ENCODE measurements around the gene RREB1. TPM values are rescaled to one million over a fixed set of nuclear protein-coding genes. Genes with fewer than 3 reads are reported as not detected.
"Not testable (repeated sequence)": the region's sequence is repeated elsewhere in the genome, so short reads cannot be mapped to it uniquely, and the experiment has no call there.

RREB1 gene
- total RNA-seq, 1 experiment from 2014 or later, result 16.5 TPM

DNA sequence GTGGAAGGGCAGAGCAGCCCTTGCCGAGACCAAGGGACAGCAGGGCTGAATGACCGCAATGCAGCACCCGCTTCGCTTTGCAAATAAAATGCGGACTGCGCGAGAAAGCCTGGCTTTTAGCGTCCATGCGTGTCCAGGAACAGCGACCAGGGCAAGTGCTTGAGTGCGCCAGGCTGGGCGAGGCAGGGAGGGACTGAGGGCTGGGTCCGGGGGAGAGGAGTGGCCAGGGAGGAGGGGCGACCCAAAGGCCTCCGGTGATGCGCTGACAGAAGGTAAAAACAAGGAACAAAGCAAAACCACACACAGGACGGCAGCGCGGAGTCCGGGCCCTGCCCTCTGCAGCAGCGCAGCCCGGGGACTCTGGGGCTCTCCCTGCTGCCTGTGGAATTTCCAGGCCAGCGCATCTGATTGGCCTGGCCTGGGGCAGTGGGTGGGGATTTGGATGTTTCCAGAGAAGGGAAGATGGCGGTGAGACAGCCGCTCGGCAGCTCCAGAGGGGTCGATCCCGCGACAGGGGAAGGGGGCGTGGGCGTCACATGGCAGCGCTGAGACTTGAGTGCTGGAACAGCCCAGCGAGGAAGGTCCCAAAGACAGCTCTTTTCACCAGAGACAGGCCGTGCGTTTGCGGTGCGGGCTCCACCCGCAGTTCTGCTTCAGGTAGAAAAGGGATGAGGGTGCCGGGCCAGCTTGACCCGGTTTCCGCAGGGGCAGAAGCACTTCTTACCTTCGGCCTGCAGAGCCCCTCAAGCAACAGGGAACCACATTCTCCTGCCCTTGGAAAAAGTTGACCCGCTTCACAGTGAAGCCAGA, 153.5 kb downstream of the RREB1 start:
- Histone ChIP-seq H3K4me3 (peak overlapping the region; percentile 50), H3K27me3 (no peaks in the 10 kb centered on the region), H3K36me3 (no peaks in the 10 kb centered on the region), H3K9me3 (no peaks in the 10 kb centered on the region)
- DNase-seq, result peak; percentile 86

DNA sequence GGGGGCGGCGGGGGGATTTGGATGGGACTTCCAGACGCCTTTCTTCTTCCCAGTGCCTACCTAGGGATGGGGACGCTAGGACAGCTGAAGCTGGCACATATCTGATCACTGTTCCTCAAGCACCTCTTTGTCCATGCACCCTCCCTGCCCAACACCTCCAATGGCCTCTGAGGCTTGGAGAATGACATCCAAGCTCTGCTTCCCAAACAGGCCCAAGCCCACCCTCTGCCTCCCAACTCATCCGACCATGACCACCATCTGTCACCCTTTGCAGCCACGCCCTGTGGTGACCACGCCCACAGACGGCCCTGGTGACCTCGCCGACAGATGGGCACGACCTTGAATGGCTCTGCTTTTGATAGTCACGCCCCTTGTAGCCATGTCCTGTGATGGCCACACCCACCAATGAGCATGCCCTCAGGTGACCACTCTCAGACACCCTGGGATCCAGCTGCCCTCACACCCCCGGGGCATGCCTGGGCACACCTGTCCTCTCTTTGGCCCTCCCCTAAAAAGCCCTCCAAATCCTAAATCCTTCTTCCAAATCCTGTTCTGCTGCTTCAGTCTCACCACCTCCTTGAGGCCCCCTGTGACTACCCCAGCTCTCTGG, 154.2 kb downstream of the RREB1 start:
- DNase-seq, result no peak
- H3K36me3 ChIP-seq, result no peaks in the 10 kb centered on the region
- H3K4me3 ChIP-seq, result peak overlapping the region; percentile 50
- no peaks in the 10 kb centered on the region for H3K27me3 ChIP-seq
- H3K9me3 ChIP-seq, result no peaks in the 10 kb centered on the region

GRCh38 chr6:7262746-7263518, 155.2 kb downstream of the RREB1 start:
- no peak overlapping the region for H3K4me3 ChIP-seq
- H3K9me3 ChIP-seq, result no peaks in the 10 kb centered on the region
- H3K36me3 ChIP-seq, result no peaks in the 10 kb centered on the region
- no peaks in the 10 kb centered on the region for H3K27me3 ChIP-seq
- no peak for DNase-seq

DNA sequence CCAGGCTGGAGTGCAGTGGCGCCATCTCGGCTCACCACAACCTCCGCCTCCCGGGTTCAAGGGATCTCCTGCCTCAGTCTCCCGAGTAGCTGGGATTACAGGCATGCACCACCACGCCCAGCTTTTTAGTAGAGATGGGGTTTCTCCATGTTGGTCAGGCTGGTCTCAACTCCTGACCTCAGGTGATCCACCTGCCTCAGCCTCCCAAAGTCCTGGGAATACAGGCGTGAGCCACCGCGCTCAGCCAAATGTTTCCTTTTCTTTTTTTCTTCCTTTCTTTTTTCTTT, 155.7 kb downstream of the RREB1 start:
- not testable (repeated sequence) for DNase-seq, H3K9me3 ChIP-seq, H3K4me3 ChIP-seq

DNA sequence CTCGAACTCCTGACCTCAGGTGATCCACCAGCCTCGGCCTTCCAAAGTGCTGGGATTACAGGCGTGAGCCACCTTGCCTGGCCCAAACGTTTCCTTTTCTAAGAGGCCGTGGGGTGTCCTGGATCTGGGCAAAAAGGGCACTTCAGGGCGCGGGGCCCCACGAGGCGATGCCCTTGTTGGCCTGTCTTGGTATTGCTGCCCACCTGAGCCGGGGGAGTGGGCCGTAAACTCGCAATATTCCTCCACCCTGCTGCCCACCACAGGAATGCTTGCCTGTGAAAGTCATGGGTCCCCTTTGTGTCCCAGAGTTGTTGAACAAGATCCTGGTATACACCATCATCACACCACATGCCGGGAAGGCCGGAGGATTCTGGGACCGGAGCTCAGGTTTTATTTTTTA, 156.3 kb downstream of the RREB1 start:
- H3K36me3 ChIP-seq, result no peaks in the 10 kb centered on the region
- H3K4me3 ChIP-seq, result no peak overlapping the region
- DNase-seq, result no peak
- H3K27me3 ChIP-seq, result no peaks in the 10 kb centered on the region
- H3K9me3 ChIP-seq, result no peaks in the 10 kb centered on the region

More for the DNA sequence above, 155.7 kb downstream of the RREB1 start:
- H3K27me3 ChIP-seq, H3K36me3 ChIP-seq: not testable (repeated sequence)

DNA sequence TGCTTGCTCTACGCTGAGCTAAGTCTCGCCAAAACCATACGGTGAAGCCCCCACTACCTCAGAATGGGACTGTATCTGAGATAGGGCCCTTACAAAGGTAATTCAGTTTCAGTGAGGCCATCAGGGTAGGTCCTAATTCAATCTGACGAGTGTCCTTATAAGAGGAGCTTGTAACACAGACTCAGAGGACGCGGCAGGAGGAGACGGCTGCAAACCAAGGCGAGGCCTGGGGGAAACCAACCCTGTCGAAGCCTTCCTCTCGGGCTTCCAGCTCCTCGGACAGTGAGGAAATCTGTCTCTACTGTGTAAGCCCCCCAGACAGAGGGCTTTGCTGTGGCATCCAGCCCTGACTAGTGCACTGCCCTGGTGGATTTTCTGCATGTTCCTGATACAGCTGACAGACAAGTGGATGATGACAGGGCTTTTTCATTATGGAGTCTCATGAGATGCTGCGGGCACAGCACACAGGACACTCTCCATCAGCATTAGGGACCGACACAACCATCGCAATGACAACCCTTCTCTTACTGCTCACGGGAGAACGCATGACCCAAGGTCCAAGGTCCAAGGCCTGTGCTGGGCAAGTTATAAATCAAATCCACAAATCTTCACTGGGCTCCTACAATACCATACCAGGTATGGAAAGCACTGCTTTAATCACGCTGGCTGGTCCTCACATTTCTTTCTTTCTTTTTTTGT, 157.1 kb downstream of the RREB1 start:
- H3K36me3 ChIP-seq, result no peaks in the 10 kb centered on the region
- H3K9me3 ChIP-seq, result no peaks in the 10 kb centered on the region
- no peak overlapping the region for H3K4me3 ChIP-seq
- no peak for DNase-seq
- H3K27me3 ChIP-seq, result no peaks in the 10 kb centered on the region

GRCh38 chr6:7265385-7265726, 157.6 kb downstream of the RREB1 start:
- not testable (repeated sequence) for DNase-seq

GRCh38 chr6:7267071-7267465, 159.3 kb downstream of the RREB1 start:
- Histone ChIP-seq H3K36me3 (no peaks in the 10 kb centered on the region), H3K4me3 (no peak overlapping the region), H3K27me3 (no peaks in the 10 kb centered on the region), H3K9me3 (no peaks in the 10 kb centered on the region)
- no peak for DNase-seq

More at GRCh38 chr6:7265385-7265726, 157.6 kb downstream of the RREB1 start:
- not testable (repeated sequence) for H3K4me3 ChIP-seq, H3K9me3 ChIP-seq, H3K27me3 ChIP-seq, H3K36me3 ChIP-seq

DNA sequence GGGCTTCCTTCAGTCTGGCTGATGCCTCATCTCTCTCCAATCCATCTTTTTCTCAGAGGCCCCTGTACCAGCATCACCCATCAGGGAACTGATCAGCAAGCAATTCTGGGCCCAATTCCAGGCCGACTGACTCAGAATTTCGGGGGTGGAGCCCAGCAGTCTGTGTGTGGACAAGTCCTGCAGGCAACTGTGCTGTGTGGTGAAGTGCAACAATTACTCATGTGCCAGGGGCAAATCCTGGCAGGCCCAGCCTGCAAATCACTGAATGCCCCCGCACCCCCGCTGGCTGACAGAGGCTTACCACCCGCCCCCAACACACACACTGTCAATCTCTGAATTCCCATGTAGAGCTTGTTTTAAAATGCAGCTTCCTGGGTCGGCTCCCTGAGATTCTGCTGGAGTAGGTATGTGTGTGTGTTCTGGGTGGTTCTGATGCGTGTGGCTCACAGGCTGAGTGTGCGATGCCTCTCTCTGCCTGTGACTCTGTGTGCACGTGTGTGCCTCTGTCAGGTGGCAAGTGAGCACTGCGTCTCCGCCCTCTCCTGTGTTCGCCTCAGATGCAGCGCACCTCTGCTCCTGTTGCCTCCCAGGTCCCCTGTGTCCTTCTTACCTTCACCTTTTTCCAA, 159.8 kb downstream of the RREB1 start:
- no peaks in the 10 kb centered on the region for H3K36me3 ChIP-seq
- no peaks in the 10 kb centered on the region for H3K9me3 ChIP-seq
- no peaks in the 10 kb centered on the region for H3K27me3 ChIP-seq
- peak; percentile 98 for DNase-seq
- H3K4me3 ChIP-seq, result no peak overlapping the region

- H3K27me3 ChIP-seq, result no peaks in the 10 kb centered on the region
- H3K4me3 ChIP-seq, result no peak overlapping the region
- H3K36me3 ChIP-seq, result no peaks in the 10 kb centered on the region
- no peaks in the 10 kb centered on the region for H3K9me3 ChIP-seq
- DNase-seq, result no peak
These were observed 160.6 kb downstream of the RREB1 start for GRCh38 chr6:7268362-7268761.

- H3K9me3 ChIP-seq, result no peaks in the 10 kb centered on the region
- no peaks in the 10 kb centered on the region for H3K27me3 ChIP-seq
- no peak for DNase-seq
- H3K4me3 ChIP-seq, result no peak overlapping the region
- H3K36me3 ChIP-seq, result no peaks in the 10 kb centered on the region
These were observed 161.2 kb downstream of the RREB1 start for GRCh38 chr6:7268816-7269555.

GRCh38 chr6:7269816-7270215, 162.1 kb downstream of the RREB1 start:
- Histone ChIP-seq H3K36me3 (no peaks in the 10 kb centered on the region), H3K27me3 (no peaks in the 10 kb centered on the region), H3K4me3 (no peak overlapping the region), H3K9me3 (no peaks in the 10 kb centered on the region)
- no peak for DNase-seq

DNA sequence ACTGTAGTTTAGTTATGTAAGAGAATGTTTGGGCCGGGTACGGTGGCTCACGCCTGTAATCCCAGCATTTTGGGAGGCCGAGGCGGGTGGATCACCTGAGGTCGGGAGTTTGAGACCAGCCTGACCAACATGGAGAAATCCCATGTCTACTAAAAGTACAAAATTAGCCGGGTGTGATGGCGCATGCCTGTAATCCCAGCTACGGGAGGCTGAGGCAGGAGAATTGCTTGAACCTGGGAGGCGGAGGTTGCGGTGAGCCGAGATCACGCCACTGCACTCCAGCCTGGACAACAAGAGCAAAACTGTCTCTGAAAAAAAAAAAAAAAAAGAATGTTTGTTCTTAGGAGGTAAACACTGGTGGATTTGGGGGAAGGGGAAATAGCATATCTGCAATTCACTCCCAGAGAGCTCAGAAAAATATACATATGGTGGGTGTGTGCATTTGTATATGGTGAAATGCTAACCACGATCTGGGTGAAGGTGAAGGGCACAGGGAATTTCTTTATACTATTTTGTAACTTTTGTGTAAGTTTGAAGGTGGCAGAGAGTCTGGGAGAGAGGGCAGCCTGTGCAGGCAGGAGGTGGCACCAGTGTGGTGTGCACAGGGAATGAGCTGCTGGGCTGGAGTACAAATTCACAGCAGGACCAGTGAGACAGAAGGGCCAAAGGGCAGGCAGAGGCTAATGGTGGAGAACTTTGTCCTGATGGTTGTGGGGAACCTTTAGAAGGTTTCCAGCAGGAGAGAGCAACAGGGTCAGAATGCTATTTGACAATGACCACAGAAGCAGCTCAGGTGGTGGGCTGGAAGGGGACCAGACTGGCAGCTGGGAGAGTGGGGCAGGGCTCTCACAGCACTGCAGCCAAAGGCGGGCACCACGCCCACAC, 162.8 kb downstream of the RREB1 start:
- Histone ChIP-seq H3K36me3 (no peaks in the 10 kb centered on the region), H3K4me3 (no peak overlapping the region), H3K9me3 (no peaks in the 10 kb centered on the region), H3K27me3 (no peaks in the 10 kb centered on the region)
- DNase-seq, result peak; percentile 49

DNA sequence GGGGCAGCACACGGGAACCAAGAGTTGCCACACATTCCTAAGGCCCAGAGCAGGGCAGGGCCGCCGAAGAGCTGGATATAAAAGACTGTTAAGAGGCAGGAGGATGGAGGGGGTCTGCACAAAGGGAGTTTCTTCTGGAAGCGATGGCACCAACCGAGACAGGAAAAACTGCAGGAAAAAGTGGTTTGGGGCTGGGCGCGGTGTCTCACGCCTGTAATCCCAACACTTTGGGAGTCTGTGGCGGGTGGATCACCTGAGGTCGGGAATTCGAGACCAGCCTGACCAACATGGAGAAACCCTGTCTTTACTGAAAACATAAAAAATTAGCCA, 163.4 kb downstream of the RREB1 start:
- Histone ChIP-seq H3K27me3 (no peaks in the 10 kb centered on the region), H3K36me3 (no peaks in the 10 kb centered on the region), H3K4me3 (no peak overlapping the region), H3K9me3 (no peaks in the 10 kb centered on the region)
- no peak for DNase-seq

DNA sequence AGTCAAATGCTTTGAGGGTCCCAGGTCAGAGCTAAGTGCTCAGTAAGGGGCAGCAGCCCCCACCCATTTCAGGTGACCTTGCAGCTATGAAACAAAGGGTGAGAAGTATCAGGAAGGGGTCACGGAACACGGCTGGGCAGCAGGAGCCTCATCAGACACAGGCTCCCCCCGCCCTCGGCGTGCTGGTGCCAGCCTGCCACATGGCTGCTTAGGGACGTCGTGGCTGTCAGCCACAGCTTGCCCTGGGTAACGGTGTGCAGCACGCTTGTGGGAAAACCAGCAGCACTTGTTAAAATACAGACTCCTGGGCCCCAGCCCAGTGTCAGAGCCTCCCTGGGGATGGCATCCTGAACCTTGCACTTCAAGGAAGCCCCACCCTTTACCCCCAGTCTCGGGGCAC, 165.9 kb downstream of the RREB1 start:
- DNase-seq, result no peak
- no peaks in the 10 kb centered on the region for H3K9me3 ChIP-seq
- no peaks in the 10 kb centered on the region for H3K27me3 ChIP-seq

More for the DNA sequence above, 165.9 kb downstream of the RREB1 start:
- Histone ChIP-seq H3K36me3 (no peaks in the 10 kb centered on the region), H3K4me3 (no peak overlapping the region)
